Colonic mucosa (tissue), 4 donors: Measurements from ENCODE around the gene REEP3. TPM values are rescaled to one million over a fixed set of nuclear protein-coding genes. Genes with fewer than 3 reads are reported as not detected.

Experiments used
- DNase-seq: peaks from one replicate; pipeline ENCODE4 v3.0.0-alpha.2; 2020
- H3K27ac ChIP-seq: fragments of 200-600 bp; one replicate; pipeline ENCODE4 v1.8.0; 2021
- H3K27me3 ChIP-seq: fragments of 200-600 bp; one replicate; pipeline ENCODE4 v1.8.0; 2021
- H3K36me3 ChIP-seq: fragments of 200-600 bp; one replicate; pipeline ENCODE4 v1.8.0; 2021
- H3K4me1 ChIP-seq: fragments of 200-600 bp; one replicate; pipeline ENCODE4 v1.8.0; 2021; ENCODE audit warnings: mild to moderate bottlenecking
- H3K4me3 ChIP-seq: fragments of 200-600 bp; one replicate; pipeline ENCODE4 v1.8.0; 2021
- H3K9ac ChIP-seq, 2 donors: one replicate each; pipeline ENCODE4 v1.7.0; 2013; ENCODE audit warnings: control low read depth in 2 of 2, low read depth in 2 of 2, low read length in 2 of 2
- H3K9me3 ChIP-seq: fragments of 200-600 bp; one replicate; pipeline ENCODE4 v1.8.0; 2021
- intact Hi-C: fragments of 100-400 bp; cut with DNase I; formaldehyde crosslinking; loops from one replicate; pipeline ENCODE4 v1.14.1; 2022
- total RNA-seq, 2 donors: library from RNA; stranded (reverse); fragmentation: NEBNext Ultra II Directional in 1 of 2; extraction: Animal tissue kit (Norgen Biotek cat#: 25700) in 1 of 2; gene quantifications; one replicate each; pipeline ENCODE4 v1.2.1, GENCODE V29; 2021
- TF ChIP-seq, protein P1 (sequence below): fragments of 200-600 bp; IDR thresholded peaks from one replicate; pipeline ENCODE4 v1.8.0; 2022; ENCODE audit warnings: antibody characterized with exemption, mild to moderate bottlenecking
- donor health status: healthy.
- donor health status: DM: no; HTN: no; CAD: no.
- donor health status: DM: no; HTN: no; CAD: no.

Gene REEP3
- total RNA-seq, 2 donors from 2014 or later: 33.1 to 66.0 TPM

DNA sequence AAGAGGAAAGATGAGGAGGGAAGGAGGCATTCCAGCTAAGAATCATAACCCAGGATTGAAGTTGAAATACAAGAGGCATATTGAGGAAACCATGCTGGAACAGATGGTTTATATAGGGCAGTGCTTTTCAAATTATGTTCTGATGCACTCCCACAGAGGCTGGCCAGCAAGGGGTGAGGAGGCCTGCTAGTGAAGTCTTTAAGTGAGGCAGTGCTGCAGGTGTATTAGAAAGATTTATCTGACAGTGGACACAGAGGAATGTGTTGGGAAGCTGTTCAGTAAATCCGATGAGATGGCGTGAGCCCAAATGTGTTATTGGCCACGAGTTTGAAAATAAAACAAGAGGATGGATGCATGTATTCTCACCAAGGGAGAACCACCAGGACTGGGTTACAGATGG is 28.6 kb downstream of the REEP3 start:
- DNase-seq: no peak
- Histone ChIP-seq H3K9me3 (no peaks in the 10 kb centered on the region), H3K4me3 (no peak overlapping the region), H3K9ac (no peak overlapping the region), H3K4me1 (no peaks in the 10 kb centered on the region), H3K27ac (no peak overlapping the region), H3K36me3 (no peaks in the 10 kb centered on the region), H3K27me3 (no peaks in the 10 kb centered on the region)
- intact Hi-C loops: no loop called here
- TF ChIP-seq, protein P1, sequence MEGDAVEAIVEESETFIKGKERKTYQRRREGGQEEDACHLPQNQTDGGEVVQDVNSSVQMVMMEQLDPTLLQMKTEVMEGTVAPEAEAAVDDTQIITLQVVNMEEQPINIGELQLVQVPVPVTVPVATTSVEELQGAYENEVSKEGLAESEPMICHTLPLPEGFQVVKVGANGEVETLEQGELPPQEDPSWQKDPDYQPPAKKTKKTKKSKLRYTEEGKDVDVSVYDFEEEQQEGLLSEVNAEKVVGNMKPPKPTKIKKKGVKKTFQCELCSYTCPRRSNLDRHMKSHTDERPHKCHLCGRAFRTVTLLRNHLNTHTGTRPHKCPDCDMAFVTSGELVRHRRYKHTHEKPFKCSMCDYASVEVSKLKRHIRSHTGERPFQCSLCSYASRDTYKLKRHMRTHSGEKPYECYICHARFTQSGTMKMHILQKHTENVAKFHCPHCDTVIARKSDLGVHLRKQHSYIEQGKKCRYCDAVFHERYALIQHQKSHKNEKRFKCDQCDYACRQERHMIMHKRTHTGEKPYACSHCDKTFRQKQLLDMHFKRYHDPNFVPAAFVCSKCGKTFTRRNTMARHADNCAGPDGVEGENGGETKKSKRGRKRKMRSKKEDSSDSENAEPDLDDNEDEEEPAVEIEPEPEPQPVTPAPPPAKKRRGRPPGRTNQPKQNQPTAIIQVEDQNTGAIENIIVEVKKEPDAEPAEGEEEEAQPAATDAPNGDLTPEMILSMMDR: no peak

DNA sequence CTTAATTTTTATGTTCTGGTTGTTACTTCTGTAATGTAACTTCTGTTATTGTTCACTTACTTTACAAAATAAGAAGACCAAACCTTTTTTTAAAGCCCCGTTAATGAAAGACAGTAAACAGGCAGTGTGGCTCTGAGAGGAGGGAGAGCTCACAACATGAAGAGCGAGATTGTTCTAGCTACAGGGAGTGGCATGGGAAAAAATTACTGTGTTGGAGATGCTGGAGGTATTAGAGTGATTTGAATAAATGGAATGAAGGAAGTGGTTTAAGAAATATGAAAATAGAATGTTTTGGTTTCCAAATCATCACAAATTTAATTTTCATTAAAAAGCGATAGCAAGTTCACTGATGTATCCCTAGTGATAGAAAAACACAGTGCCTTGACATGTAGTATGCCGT is 31.8 kb downstream of the REEP3 start:
- H3K27me3 ChIP-seq: no peaks in the 10 kb centered on the region
- no peak overlapping the region for H3K27ac ChIP-seq
- H3K4me3 ChIP-seq: no peak overlapping the region
- no peak overlapping the region for H3K9ac ChIP-seq
- DNase-seq: no peak
- H3K9me3 ChIP-seq: no peaks in the 10 kb centered on the region
- H3K4me1 ChIP-seq: no peaks in the 10 kb centered on the region
- intact Hi-C loops: no loop called here
- TF ChIP-seq, protein P1: no peak
- H3K36me3 ChIP-seq: no peaks in the 10 kb centered on the region

DNA sequence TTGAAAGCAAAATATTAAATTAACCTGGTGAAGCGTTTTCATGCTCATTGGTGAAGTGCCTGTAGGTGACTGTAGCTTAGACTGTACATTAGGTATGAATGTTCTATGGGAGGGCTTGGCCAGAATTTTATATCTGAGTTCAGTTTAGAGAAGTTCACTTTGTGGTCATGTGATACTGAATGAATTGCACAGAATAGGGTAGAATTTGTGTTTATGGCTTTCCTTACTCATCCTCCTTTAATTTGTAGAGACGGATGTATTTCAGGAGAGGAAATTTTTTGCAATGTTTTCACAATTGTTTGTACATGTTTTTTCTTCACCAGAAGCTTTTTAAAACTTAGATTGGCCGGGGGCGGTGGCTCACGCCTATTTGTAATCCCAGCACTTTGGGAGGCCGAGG is 32.3 kb downstream of the REEP3 start:
- Histone ChIP-seq H3K4me3 (no peak overlapping the region), H3K9ac (no peak overlapping the region), H3K27ac (no peak overlapping the region), H3K36me3 (no peaks in the 10 kb centered on the region), H3K9me3 (no peaks in the 10 kb centered on the region), H3K4me1 (no peaks in the 10 kb centered on the region), H3K27me3 (no peaks in the 10 kb centered on the region)
- intact Hi-C loops: no loop called here
- TF ChIP-seq, protein P1: no peak
- DNase-seq: no peak

DNA sequence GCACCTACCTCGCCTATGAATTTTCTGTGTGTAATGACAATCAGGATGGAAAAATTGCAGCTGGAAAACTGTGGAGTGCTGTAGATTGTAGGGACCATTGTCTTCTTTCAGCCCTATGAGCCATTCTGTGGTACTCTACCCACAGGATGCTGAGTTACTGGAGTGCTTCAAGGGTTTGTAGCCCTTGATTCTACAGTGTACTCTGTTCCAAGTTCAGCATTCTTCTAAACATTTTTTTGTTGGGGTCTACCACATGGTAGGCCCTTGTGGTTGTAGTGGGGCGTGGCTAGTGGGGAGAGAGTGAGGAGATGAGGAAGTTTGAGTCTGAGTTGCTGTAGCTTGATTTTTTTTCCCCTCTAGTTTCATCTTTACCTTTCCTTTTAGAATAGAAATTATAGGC is 33.5 kb downstream of the REEP3 start:
- no peaks in the 10 kb centered on the region for H3K27me3 ChIP-seq
- no peak overlapping the region for H3K27ac ChIP-seq
- DNase-seq: no peak
- intact Hi-C loops: no loop called here
- TF ChIP-seq, protein P1: no peak
- no peaks in the 10 kb centered on the region for H3K36me3 ChIP-seq
- H3K4me1 ChIP-seq: no peaks in the 10 kb centered on the region
- H3K9me3 ChIP-seq: no peaks in the 10 kb centered on the region
- no peak overlapping the region for H3K4me3 ChIP-seq
- no peak overlapping the region for H3K9ac ChIP-seq

DNA sequence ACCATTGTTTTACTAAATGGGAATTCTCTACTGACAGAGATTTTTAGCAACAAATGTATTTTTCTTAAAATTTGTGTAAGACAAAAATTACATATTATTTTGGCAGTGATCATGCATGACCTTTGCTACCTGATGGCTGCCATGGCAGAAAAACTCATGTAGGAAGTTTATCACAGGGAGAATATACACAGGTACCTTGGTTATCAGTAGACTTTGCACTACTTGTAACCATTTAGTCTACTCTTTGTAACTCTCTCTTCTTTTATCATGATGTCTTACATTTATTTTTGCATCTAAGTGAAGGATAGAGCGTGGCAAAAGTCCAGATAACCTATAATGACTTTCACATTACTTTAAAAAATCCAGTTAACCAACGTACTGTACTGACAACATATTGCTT is 34.1 kb downstream of the REEP3 start:
- H3K27ac ChIP-seq: no peak overlapping the region
- intact Hi-C loops: no loop called here
- H3K4me3 ChIP-seq: no peak overlapping the region
- H3K9ac ChIP-seq: no peak overlapping the region
- H3K36me3 ChIP-seq: no peaks in the 10 kb centered on the region
- no peaks in the 10 kb centered on the region for H3K4me1 ChIP-seq
- no peaks in the 10 kb centered on the region for H3K9me3 ChIP-seq
- no peak for DNase-seq
- H3K27me3 ChIP-seq: no peaks in the 10 kb centered on the region
- TF ChIP-seq, protein P1: no peak
